Breast epithelium (tissue), 4 donors: ENCODE measurements around the gene FARP2. TPM values are rescaled to one million over a fixed set of nuclear protein-coding genes. Genes with fewer than 3 reads are reported as not detected.

Source experiments
- DNase-seq, 2 donors: peaks; one replicate each; pipeline ENCODE4 v3.0.0-alpha.2; 2019; ENCODE audit warnings: low spot score in 2 of 2
- H3K27ac ChIP-seq, 2 donors: fragments of 200-600 bp; sonication (generic) in 1 of 2; one replicate each; pipeline ENCODE4 v1.5.1; 2016 to 2019; ENCODE audit warnings: mild to moderate bottlenecking in 1 of 2
- H3K27me3 ChIP-seq, 2 donors: fragments of 200-600 bp; sonication (generic) in 1 of 2; one replicate each; pipeline versions ENCODE4 v1.5.1 to v1.6.0; 2017 to 2019; ENCODE audit warnings: control low read depth in 1 of 2, mild to moderate bottlenecking in 1 of 2
- H3K36me3 ChIP-seq: fragments of 200-600 bp; one replicate; pipeline ENCODE4 v1.5.1; 2019
- H3K4me1 ChIP-seq, 2 donors: fragments of 200-600 bp; sonication (generic); one replicate each; pipeline ENCODE4 v1.5.1; 2016 to 2019; ENCODE audit warnings: control low read depth in 1 of 2
- H3K4me3 ChIP-seq, 3 donors: fragments of 200-600 bp; sonication (generic); 1 replicate in 2 of 3; 2 replicates in 1 of 3; pipeline ENCODE4 v1.5.1; 2016 to 2019; ENCODE audit warnings: mild to moderate bottlenecking in 3 of 3, moderate library complexity in 2 of 3
- H3K9me3 ChIP-seq, 2 donors: fragments of 200-600 bp; sonication (generic) in 1 of 2; one replicate each; pipeline ENCODE4 v1.5.1; 2016 to 2019; ENCODE audit warnings: control low read depth in 1 of 2
- CTCF ChIP-seq, 3 donors: fragments of 450-650 bp; IDR thresholded peaks; one replicate each; pipeline ENCODE4 v1.5.1; 2016 to 2017; ENCODE audit warnings: antibody characterized with exemption in 3 of 3, mild to moderate bottlenecking in 3 of 3, moderate library complexity in 3 of 3
- POLR2A ChIP-seq: fragments of 450-650 bp; IDR thresholded peaks from one replicate; pipeline ENCODE4 v1.6.1; 2016; ENCODE audit warnings: antibody characterized with exemption, mild to moderate bottlenecking, moderate library complexity
- POLR2AphosphoS5 ChIP-seq, 3 donors: sonication (generic); formaldehyde crosslinking; IDR thresholded peaks; one replicate each; pipeline ENCODE4 v1.6.1; 2017; ENCODE audit warnings: antibody characterized with exemption in 3 of 3
- intact Hi-C: fragments of 100-400 bp; cut with DNase I; formaldehyde crosslinking; loops from one replicate; pipeline ENCODE4 v1.15.1; 2023; ENCODE audit warnings: low total_unique reads
- total RNA-seq, 3 donors: library from RNA; depleted of rRNA; stranded (reverse); fragments of >200 nt; gene quantifications; one replicate each; pipeline ENCODE4 v1.1.0, GENCODE V29; 2016

FARP2 gene
- total RNA-seq, 3 donors from 2014 or later: 34.4 to 43.3 (median 40.3) TPM

GRCh38 chr2:241463276-241464135 is 107.4 kb downstream of the FARP2 start:
- H3K27ac ChIP-seq: no peak overlapping the region
- no peaks in the 10 kb centered on the region for H3K9me3 ChIP-seq
- intact Hi-C loops: no loop called here
- no peaks in the 10 kb centered on the region for H3K36me3 ChIP-seq
- no peaks in the 10 kb centered on the region for H3K4me1 ChIP-seq
- H3K27me3 ChIP-seq: no peaks in the 10 kb centered on the region
- TF ChIP-seq POLR2AphosphoS5 (IDR thresholded peaks at IDR 0.05) (no peak), CTCF (IDR thresholded peaks at IDR 0.05) (no peak), POLR2A (no peak)
- no peak overlapping the region for H3K4me3 ChIP-seq
- no peak for DNase-seq

GRCh38 chr2:241465543-241465942 is 109.5 kb downstream of the FARP2 start:
- Histone ChIP-seq H3K4me3 (no peak overlapping the region), H3K36me3 (no peaks in the 10 kb centered on the region), H3K27me3 (no peaks in the 10 kb centered on the region), H3K4me1 (no peaks in the 10 kb centered on the region), H3K9me3 (no peaks in the 10 kb centered on the region), H3K27ac (no peak overlapping the region)
- DNase-seq: no peak
- intact Hi-C loops: no loop called here
- no peak for TF ChIP-seq CTCF (IDR thresholded peaks at IDR 0.05)
- no peak for TF ChIP-seq POLR2AphosphoS5 (IDR thresholded peaks at IDR 0.05)
- TF ChIP-seq POLR2A: no peak

- TF ChIP-seq POLR2AphosphoS5 (IDR thresholded peaks at IDR 0.05) (no peak), POLR2A (no peak), CTCF (IDR thresholded peaks at IDR 0.05) (no peak)
- intact Hi-C loops: no loop called here
- Histone ChIP-seq H3K36me3 (no peaks in the 10 kb centered on the region), H3K9me3 (no peaks in the 10 kb centered on the region), H3K4me3 (no peak overlapping the region), H3K27ac (no peak overlapping the region), H3K4me1 (no peaks in the 10 kb centered on the region), H3K27me3 (no peaks in the 10 kb centered on the region)
- no peak for DNase-seq
Measured at GRCh38 chr2:241466230-241466629, 110.1 kb downstream of the FARP2 start.

GRCh38 chr2:241467777-241468475 is 111.8 kb downstream of the FARP2 start:
- no peak overlapping the region for H3K4me3 ChIP-seq
- TF ChIP-seq POLR2AphosphoS5 (IDR thresholded peaks at IDR 0.05) (no peak), POLR2A (no peak), CTCF (IDR thresholded peaks at IDR 0.05) (no peak)
- H3K27ac ChIP-seq: no peak overlapping the region
- no peak for DNase-seq
- H3K9me3 ChIP-seq: no peaks in the 10 kb centered on the region
- no peaks in the 10 kb centered on the region for H3K4me1 ChIP-seq
- H3K27me3 ChIP-seq: no peaks in the 10 kb centered on the region
- intact Hi-C loops: no loop called here
- H3K36me3 ChIP-seq: no peaks in the 10 kb centered on the region

GRCh38 chr2:241468476-241468781 is 112.3 kb downstream of the FARP2 start:
- no peak overlapping the region for H3K4me3 ChIP-seq
- intact Hi-C loops: no loop called here
- H3K27ac ChIP-seq: no peak overlapping the region
- DNase-seq: no peak
- H3K36me3 ChIP-seq: no peaks in the 10 kb centered on the region
- no peak for TF ChIP-seq POLR2AphosphoS5 (IDR thresholded peaks at IDR 0.05)
- no peak for TF ChIP-seq CTCF (IDR thresholded peaks at IDR 0.05)
- no peak for TF ChIP-seq POLR2A
- no peaks in the 10 kb centered on the region for H3K9me3 ChIP-seq
- H3K27me3 ChIP-seq: no peaks in the 10 kb centered on the region
- no peaks in the 10 kb centered on the region for H3K4me1 ChIP-seq
